ENCODE results near the gene STEAP2.

GRCh38 chr7:90270431-90271178, 59.1 kb downstream of the STEAP2 start:
- TF ChIP-seq, protein P1, sequence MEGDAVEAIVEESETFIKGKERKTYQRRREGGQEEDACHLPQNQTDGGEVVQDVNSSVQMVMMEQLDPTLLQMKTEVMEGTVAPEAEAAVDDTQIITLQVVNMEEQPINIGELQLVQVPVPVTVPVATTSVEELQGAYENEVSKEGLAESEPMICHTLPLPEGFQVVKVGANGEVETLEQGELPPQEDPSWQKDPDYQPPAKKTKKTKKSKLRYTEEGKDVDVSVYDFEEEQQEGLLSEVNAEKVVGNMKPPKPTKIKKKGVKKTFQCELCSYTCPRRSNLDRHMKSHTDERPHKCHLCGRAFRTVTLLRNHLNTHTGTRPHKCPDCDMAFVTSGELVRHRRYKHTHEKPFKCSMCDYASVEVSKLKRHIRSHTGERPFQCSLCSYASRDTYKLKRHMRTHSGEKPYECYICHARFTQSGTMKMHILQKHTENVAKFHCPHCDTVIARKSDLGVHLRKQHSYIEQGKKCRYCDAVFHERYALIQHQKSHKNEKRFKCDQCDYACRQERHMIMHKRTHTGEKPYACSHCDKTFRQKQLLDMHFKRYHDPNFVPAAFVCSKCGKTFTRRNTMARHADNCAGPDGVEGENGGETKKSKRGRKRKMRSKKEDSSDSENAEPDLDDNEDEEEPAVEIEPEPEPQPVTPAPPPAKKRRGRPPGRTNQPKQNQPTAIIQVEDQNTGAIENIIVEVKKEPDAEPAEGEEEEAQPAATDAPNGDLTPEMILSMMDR (IDR thresholded peaks at IDR 0.05; ENCODE audit: low read depth, low read length, poor library complexity, severe bottlenecking): no peak
- no peak for TF ChIP-seq EZH2phosphoT487 (IDR thresholded peaks at IDR 0.05; ENCODE audit: borderline replicate concordance, low read length)
